Cardiac fibroblast (primary cell): Measurements from ENCODE around the gene OCSTAMP.

Experiments used
- DNase-seq, 2 donors: peaks; one replicate each; pipeline versions ENCODE4 v3.0.0 to v3.0.0-alpha.2; 2010; ENCODE audit warnings: low read depth in 2 of 2
- H3K4me3 ChIP-seq, 2 donors: replicated peaks in 1 of 2; 1 replicate in 1 of 2; 2 replicates in 1 of 2; pipeline ENCODE4 v1.5.1; 2011; ENCODE audit warnings: low read depth in 2 of 2, low read length in 2 of 2, mild to moderate bottlenecking in 2 of 2, moderate library complexity in 1 of 2
- CTCF ChIP-seq: IDR thresholded peaks from one replicate; pipeline ENCODE4 v1.5.1; 2011; ENCODE audit warnings: low read depth, mild to moderate bottlenecking, low read length, inconsistent platforms

Gene OCSTAMP

DNA sequence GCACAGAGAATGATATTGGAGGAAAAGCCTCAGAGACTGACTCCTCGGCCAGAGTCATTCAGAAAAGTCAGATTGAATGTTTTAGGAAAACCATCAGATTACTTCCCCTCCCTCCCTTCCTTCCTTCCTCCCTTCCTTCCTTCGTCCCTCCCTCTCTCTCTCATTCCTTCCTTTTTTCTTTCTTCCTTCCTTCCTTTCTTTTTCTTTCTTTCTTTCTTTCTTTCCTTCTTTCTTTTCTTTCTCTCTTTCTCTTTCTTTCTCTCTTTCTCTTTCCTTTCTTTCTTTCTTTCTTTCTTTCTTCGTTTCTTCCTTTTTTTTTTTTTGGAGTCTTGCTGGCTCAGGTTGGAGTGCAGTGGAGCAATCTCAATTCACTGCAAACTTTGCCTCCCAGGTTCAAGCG is 7.4 kb downstream of the OCSTAMP start:
- no peak for DNase-seq
- no peak for TF ChIP-seq CTCF
- no peak overlapping the region for H3K4me3 ChIP-seq

DNA sequence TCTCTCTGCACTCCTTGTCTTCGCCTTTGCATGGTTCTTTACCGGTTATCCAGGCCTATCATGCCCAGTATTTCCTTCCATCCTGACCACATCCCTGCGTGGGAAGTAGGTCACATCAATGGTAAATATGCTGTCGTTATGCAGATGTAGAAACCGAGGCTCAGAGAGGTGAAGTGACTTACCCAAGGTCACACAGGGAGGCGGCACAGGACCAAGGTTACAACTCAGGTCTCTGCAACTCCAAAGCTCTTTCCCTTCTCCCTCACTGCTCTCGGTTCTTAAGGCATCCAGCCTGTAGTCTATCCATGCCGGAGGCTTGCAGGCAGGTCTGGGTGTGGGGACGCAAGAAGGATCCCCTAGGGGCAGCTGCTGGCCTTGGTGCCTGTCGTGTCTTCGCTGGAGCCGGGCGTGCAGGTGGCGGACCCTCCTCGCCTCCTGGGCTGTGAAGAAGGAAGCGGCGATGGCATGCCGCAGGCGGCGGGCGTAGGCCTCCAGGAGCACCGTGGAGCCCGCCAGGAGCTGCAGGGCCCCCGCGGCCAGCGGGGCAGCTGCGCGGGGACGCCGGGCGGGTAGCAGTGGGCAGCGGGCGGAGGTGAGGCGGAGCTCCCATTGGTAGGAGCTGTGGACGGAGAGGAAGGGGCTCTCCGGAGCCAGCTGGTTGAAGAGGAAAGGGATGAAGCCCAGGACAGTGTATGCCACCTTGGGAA is 9.1 kb downstream of the OCSTAMP start:
- TF ChIP-seq CTCF = no peak
- DNase-seq = no peak
- H3K4me3 ChIP-seq = no peak overlapping the region

GRCh38 chr20:46539113-46539512 is 11.3 kb downstream of the OCSTAMP start:
- no peak for TF ChIP-seq CTCF
- no peak for DNase-seq

GRCh38 chr20:46530640-46531039 is 19.8 kb downstream of the OCSTAMP start:
- no peak for TF ChIP-seq CTCF
- H3K4me3 ChIP-seq = no peak overlapping the region
- DNase-seq = no peak

More at GRCh38 chr20:46539113-46539512, 11.3 kb downstream of the OCSTAMP start:
- H3K4me3 ChIP-seq = no peak overlapping the region

- H3K4me3 ChIP-seq = no peak overlapping the region
- no peak for TF ChIP-seq CTCF
- DNase-seq = peak; percentile 11 to 16
Measured at GRCh38 chr20:46523696-46524328, 26.6 kb downstream of the OCSTAMP start.

GRCh38 chr20:46523108-46523507 is 27.3 kb downstream of the OCSTAMP start:
- no peak overlapping the region for H3K4me3 ChIP-seq
- TF ChIP-seq CTCF = no peak
- DNase-seq = no peak
